Sigmoid colon (tissue), 7 donors: ENCODE data around the gene C1orf94. TPM values are rescaled to one million over a fixed set of nuclear protein-coding genes. Genes with fewer than 3 reads are reported as not detected.

Experiments
- DNase-seq: peaks from one replicate; pipeline ENCODE4 v3.0.0-alpha.2; 2019
- H3K27ac ChIP-seq, 4 donors: fragments of 200-600 bp; sonication (generic); one replicate each; pipeline ENCODE4 v1.5.1; 2016 to 2019; ENCODE audit warnings: mild to moderate bottlenecking in 1 of 4
- H3K27me3 ChIP-seq, 3 donors: fragments of 200-600 bp; sonication (generic); one replicate each; pipeline ENCODE4 v1.5.1; 2019; ENCODE audit warnings: mild to moderate bottlenecking in 1 of 3
- H3K36me3 ChIP-seq, 4 donors: fragments of 200-600 bp; sonication (generic); one replicate each; pipeline ENCODE4 v1.5.1; 2016 to 2019
- H3K4me1 ChIP-seq, 4 donors: fragments of 200-600 bp; sonication (generic); one replicate each; pipeline ENCODE4 v1.5.1; 2017 to 2019
- H3K4me3 ChIP-seq, 4 donors: fragments of 200-600 bp; sonication (generic); one replicate each; pipeline ENCODE4 v1.5.1; 2017 to 2019; ENCODE audit warnings: mild to moderate bottlenecking in 2 of 4, moderate library complexity in 1 of 4
- H3K9me3 ChIP-seq, 4 donors: fragments of 200-600 bp in 3 of 4; sonication (generic) in 3 of 4; one replicate each; pipeline versions ENCODE4 v1.5.1 to v1.6.1; 2013 to 2019
- EP300 ChIP-seq, 4 donors: sonication (generic); formaldehyde crosslinking; IDR thresholded peaks; one replicate each; pipeline ENCODE4 v1.6.1; 2017; ENCODE audit warnings: antibody characterized with exemption in 4 of 4
- POLR2A ChIP-seq, 2 donors: fragments of 450-650 bp; IDR thresholded peaks; one replicate each; pipeline ENCODE4 v1.6.1; 2016; ENCODE audit warnings: antibody characterized with exemption in 2 of 2, mild to moderate bottlenecking in 2 of 2, moderate library complexity in 2 of 2
- POLR2AphosphoS5 ChIP-seq, 4 donors: sonication (generic); formaldehyde crosslinking; IDR thresholded peaks; one replicate each; pipeline ENCODE4 v1.6.1; 2017; ENCODE audit warnings: antibody characterized with exemption in 4 of 4
- WGBS, 2 donors: extraction: QIAGEN DNeasy Blood & Tissue Kit; methylation state at CpG; one replicate each; pipeline ENCODE4 v1.1.7; 2013; 5-methylcytosine and 5-hydroxymethylcytosine counted together
- intact Hi-C: fragments of 100-400 bp; cut with DNase I; formaldehyde crosslinking; loops from one replicate; pipeline ENCODE4 v1.15.1; 2023
- polyA plus RNA-seq, 3 donors: library from polyadenylated mRNA; stranded (reverse); fragments of 200-250 nt; gene quantifications; one replicate each; pipeline ENCODE4 v1.2.3, GENCODE V29; 2013
- total RNA-seq, 4 donors: library from RNA; depleted of rRNA; stranded (reverse); fragments of >200 nt; gene quantifications; one replicate each; pipeline ENCODE4 v1.1.0, GENCODE V29; 2016
- TF ChIP-seq, protein P1 (sequence below), 4 experiments: fragments of 450-650 bp in 3 of 4; fragments of 200-600 bp in 1 of 4; IDR thresholded peaks; one replicate each; pipeline ENCODE4 v1.5.1; 2016 to 2019; ENCODE audit warnings: antibody characterized with exemption in 4 of 4, mild to moderate bottlenecking in 3 of 4, moderate library complexity in 2 of 4
- donor health status: healthy with polysubstance abuse.
- donor health status: Bipolar disorder and iron deficiency.
- donor health status: healthy.

The C1orf94 gene, protein sequence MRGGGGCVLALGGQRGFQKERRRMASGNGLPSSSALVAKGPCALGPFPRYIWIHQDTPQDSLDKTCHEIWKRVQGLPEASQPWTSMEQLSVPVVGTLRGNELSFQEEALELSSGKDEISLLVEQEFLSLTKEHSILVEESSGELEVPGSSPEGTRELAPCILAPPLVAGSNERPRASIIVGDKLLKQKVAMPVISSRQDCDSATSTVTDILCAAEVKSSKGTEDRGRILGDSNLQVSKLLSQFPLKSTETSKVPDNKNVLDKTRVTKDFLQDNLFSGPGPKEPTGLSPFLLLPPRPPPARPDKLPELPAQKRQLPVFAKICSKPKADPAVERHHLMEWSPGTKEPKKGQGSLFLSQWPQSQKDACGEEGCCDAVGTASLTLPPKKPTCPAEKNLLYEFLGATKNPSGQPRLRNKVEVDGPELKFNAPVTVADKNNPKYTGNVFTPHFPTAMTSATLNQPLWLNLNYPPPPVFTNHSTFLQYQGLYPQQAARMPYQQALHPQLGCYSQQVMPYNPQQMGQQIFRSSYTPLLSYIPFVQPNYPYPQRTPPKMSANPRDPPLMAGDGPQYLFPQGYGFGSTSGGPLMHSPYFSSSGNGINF
- not detected for total RNA-seq
- not detected for polyA plus RNA-seq

DNA sequence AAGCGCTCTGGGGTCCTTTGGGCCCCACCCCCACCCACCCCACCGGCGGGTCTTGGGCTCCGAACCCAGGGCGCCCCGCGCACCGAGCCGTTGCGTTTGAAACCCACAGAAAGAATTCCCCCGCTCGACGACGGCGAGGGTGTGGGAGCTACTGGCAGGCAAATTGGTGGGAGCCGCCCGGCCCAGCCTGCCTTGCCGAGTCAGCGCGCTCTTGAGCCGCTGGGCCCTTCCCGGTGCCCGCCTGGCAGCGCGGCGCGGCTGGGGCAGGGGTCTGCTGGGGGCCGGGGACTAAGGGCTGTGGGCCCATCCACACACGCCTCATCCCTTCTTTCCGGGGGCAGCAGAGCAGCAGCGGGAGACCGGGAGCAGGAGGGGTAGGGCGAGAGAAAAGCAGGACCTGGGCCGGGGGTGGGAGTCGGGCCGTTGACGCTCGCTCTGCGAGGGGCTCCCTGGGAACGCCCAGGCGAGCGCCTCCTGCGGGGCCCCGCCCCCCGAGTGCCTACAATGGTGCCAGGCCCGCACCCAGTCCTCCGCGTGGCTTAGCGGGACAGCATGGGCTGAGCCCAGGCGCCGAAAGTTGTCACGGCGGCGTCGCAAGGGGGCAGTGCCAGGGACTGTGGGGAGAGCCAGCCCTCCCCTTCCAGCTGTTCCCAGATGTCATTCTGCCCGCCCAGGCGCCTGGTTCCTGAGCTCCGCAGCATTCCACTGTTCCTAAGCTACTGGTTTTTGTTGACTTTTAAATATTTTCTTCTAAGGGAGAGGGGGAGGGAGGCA is at the start of gene C1orf94:
C1orf94 (plus strand) TSS at position 78 of the 774 bp plus-strand sequence. CDS start 883 bp downstream, outside the sequence.
- peaks cover 10 to 64% (median 38%) of the 10 kb centered on the region in 3 donors for H3K27me3 ChIP-seq
- H3K27ac ChIP-seq, result no peak within 1 kb of the TSS
- TF ChIP-seq, protein P1, sequence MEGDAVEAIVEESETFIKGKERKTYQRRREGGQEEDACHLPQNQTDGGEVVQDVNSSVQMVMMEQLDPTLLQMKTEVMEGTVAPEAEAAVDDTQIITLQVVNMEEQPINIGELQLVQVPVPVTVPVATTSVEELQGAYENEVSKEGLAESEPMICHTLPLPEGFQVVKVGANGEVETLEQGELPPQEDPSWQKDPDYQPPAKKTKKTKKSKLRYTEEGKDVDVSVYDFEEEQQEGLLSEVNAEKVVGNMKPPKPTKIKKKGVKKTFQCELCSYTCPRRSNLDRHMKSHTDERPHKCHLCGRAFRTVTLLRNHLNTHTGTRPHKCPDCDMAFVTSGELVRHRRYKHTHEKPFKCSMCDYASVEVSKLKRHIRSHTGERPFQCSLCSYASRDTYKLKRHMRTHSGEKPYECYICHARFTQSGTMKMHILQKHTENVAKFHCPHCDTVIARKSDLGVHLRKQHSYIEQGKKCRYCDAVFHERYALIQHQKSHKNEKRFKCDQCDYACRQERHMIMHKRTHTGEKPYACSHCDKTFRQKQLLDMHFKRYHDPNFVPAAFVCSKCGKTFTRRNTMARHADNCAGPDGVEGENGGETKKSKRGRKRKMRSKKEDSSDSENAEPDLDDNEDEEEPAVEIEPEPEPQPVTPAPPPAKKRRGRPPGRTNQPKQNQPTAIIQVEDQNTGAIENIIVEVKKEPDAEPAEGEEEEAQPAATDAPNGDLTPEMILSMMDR (IDR thresholded peaks at IDR 0.05), result no peak
- no peak for TF ChIP-seq EP300 (IDR thresholded peaks at IDR 0.05)
- TF ChIP-seq POLR2AphosphoS5 (IDR thresholded peaks at IDR 0.05), result no peak
- no peak for TF ChIP-seq POLR2A (IDR thresholded peaks at IDR 0.05)
- intact Hi-C loops, result no loop called here
- H3K9me3 ChIP-seq, result no peaks in the 10 kb centered on the region
- no peaks in the 10 kb centered on the region for H3K36me3 ChIP-seq
- 9 to 27% methylated on average over 58 of the region's 58 CpGs for WGBS, 2 donors
- no peak for DNase-seq
- no peak within 1 kb of the TSS for H3K4me3 ChIP-seq
- H3K4me1 ChIP-seq, result peaks cover 0 to 8% (median 5%) of the 10 kb centered on the region in 4 donors

DNA sequence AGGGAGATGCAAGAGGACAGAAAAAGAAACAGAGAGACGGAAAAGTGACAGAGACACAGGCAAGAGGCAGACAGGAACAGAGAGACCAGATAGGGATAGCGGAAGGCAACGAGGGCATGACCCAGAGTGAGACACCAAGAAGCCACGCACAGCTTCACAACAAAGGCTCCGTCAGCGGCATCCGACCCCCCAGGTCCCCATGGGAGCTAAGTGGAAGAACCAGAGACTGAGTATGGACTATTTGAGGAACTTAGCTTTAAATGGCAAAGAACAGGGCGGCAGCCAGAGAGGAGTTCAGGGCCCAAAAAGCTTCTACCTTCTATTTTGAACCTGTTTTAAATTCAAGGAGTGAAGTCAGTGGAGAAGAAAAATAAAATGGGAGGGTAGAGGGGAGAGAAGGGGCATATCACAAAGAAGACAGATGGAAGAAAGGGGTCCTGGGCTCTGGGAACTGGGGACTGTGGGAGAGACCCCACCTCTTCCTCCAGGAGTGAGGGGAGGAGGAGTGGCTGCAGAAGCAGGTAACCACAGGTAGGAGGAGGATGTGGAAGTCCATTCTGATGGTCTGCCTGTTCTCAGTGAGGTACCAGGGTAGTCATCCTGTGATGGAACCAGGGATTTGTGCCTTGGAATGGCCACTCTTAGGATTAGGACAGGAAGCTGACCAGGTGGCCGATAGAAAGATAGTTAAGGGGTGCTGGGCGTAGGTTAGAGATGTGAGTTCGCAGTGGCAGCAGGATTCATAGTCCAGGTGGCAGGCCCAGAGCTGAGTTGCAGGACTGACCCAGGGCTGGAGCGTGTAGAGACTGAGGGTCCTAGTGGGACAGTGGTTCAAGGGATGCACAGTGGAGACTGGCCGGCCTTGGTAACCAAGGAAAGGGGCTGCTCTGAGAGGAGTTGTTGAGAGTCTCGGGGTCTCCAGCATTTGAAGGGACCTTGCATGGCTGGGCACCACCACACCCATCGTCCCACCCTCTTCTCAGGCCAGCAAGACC is 49.4 kb upstream of the C1orf94 start:
- TF ChIP-seq, protein P1 (IDR thresholded peaks at IDR 0.05), result no peak
- TF ChIP-seq EP300 (IDR thresholded peaks at IDR 0.05), result no peak
- TF ChIP-seq POLR2AphosphoS5 (IDR thresholded peaks at IDR 0.05), result no peak
- no peak for TF ChIP-seq POLR2A (IDR thresholded peaks at IDR 0.05)
- no peak overlapping the region for H3K4me3 ChIP-seq
- H3K27me3 ChIP-seq, result peaks cover 0 to 5% (median 0%) of the 10 kb centered on the region in 3 donors
- no peaks in the 10 kb centered on the region for H3K9me3 ChIP-seq
- H3K4me1 ChIP-seq, result no peaks in the 10 kb centered on the region
- H3K36me3 ChIP-seq, result no peaks in the 10 kb centered on the region
- DNase-seq, result no peak
- intact Hi-C loops, result no loop called here
- H3K27ac ChIP-seq, result no peak overlapping the region
- 77% methylated on average over 15 of the region's 15 CpGs for WGBS, 2 donors

DNA sequence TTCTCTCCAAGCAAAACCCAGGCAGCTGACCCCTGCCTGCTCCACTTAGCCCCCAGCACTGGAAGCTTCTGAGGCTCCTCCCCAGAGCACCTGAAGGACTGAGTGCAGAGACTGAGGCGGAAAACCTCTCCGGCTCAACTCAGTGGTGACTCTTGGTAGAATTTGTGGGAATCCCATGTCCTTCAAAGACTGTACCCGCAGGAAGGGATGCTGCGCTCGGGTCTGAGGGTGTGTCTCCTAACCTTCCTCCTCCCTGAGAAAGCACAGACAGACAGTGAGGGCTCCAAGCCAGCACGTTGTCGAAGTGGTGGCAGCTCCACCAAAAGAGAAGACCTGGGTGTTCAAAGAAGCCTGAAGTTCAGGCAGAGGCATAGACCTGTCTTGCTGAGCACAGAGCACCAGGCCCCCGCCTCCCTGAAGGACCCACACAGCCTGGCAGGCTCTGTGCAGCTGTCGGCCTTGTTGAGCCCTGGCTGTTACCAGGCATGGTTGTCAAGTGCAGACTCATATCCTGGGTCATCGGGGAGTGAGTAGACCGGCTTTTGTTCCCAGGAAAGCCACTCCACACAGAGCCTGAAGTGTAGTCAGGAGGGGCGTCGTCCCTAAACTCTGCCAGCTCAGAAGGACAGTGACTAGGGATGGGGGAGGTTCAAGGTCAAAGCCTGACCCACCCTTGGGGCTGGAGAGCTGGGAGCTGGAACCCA is 48.4 kb upstream of the C1orf94 start:
- intact Hi-C loops, result no loop called here
- WGBS, 2 donors, result 82 to 89% methylated on average over 13 of the region's 13 CpGs
- H3K27me3 ChIP-seq, result peaks cover 0 to 5% (median 0%) of the 10 kb centered on the region in 3 donors
- no peak overlapping the region for H3K4me3 ChIP-seq
- H3K36me3 ChIP-seq, result no peaks in the 10 kb centered on the region
- H3K4me1 ChIP-seq, result no peaks in the 10 kb centered on the region
- no peak overlapping the region for H3K27ac ChIP-seq
- H3K9me3 ChIP-seq, result no peaks in the 10 kb centered on the region
- TF ChIP-seq EP300 (IDR thresholded peaks at IDR 0.05), result no peak
- TF ChIP-seq, protein P1 (IDR thresholded peaks at IDR 0.05), result no peak
- TF ChIP-seq POLR2A (IDR thresholded peaks at IDR 0.05), result no peak
- no peak for TF ChIP-seq POLR2AphosphoS5 (IDR thresholded peaks at IDR 0.05)
- DNase-seq, result no peak
